NOMO-1 (cell line): ENCODE results near the gene ASB18.

ENCODE experiments used
- DNase-seq, 2 experiments: peaks; one replicate each; lab custom pipeline; 2025; ENCODE audit not compliant: unreplicated experiment in 2 of 2; lab: John Stamatoyannopoulos, UW

ASB18 gene

DNA sequence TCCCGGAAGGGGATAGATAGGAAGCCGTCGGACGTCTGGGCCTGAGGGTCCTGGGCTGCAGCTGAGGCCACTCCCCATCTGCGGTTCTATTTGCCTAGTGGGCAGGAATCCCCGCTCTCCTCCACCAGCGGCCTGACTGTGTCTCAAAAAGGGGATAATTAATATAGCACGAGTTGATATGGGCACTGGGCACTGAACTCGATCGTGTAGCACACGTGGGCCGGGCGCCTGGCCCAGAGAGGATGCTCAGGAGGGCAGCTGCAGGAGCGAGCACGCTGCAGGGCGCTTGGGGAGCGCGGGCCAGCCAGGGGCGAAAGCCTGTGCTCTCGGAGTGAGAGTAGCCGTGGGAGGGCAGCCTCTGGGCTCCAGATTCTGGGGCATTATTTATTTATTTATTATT, 87.3 kb downstream of the ASB18 start:
- no peak for DNase-seq

DNA sequence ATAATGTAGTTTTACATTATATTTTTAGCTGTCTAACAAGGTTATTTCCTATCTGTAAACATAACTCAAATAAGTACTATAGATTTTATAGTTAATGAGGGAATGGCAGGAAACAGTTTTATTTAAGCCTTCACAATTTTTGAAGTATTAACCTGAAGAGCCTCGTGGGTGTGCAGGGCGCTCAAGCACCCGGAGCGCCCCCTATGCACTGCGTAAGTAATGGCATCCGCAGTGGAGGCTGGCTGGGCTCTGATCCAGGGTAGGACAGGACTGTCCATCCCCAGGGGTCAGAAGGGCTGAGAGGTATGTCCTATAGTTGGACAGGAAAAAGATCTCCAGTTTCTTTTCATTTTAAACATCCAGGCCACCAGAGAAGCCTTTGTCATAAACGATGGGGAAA, 87.8 kb downstream of the ASB18 start:
- no peak for DNase-seq

DNA sequence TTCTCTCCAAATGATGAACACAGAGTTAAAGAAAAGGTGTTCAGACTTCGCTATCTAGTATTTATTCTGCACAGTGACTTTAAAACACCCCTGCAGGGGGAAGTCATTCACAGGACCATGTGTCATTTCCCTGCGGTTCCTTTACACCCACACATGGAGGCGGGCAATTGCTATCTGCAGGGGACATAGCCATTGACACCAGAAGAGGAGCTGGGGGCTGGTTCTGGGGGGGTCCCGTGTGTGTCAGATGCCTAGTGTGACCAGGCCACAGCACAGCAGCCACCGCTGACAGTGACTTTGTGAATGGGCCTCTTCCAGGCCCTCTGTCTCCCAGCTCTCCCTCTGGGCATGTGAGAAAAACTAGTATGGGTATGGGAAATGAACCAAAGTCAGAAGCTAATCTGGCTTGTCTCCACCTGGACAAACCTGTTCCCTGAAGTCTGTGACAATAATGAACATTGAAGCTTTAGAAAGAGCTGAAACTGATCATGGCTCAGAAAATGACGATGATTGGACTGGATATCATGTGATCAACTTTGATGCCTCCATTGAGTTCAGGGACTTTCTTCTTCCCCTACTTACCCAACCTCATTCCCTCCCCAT, 88.6 kb downstream of the ASB18 start:
- no peak for DNase-seq

DNA sequence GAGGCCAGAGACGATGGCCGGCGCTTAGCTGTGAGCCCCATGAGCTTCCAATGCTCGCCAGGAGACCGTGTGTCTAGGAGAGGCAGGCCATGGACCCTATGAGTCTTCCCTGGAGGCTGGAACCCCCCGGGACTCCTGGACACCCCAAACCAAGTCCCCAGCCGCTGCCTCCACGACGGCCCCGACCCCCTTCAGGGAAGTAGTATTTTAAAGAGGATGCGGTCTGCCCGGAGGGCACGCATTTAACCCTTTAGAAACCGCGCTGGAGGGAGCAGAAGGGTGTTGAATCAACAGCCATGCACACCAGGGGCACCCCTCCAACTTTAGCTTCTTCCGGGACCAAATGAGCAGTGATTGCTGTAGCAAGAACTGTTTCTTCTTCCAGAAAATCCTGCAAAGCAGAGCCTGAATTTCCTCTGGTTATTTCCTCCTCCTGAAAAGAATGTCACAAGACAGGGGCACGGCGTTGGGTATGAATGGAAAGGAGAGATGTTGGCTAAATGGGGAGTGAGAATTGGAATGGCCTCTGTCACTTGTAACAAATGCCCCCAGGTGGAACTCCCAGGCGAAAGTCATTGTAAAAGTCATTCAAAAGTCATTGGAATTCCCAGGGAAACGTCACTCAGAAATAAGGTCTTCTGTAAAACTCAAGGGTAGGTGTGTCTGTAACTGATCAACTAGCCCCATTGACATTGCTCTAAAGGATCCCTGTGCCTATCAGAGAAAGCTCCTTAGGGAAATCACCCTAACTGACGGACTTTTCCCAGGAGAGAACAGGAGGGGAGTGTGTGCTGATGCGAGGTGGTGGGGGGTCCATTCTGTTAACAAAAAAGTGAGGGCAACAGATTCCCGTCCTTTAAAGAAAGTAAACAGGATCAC, 90.2 kb downstream of the ASB18 start:
- no peak for DNase-seq

DNA sequence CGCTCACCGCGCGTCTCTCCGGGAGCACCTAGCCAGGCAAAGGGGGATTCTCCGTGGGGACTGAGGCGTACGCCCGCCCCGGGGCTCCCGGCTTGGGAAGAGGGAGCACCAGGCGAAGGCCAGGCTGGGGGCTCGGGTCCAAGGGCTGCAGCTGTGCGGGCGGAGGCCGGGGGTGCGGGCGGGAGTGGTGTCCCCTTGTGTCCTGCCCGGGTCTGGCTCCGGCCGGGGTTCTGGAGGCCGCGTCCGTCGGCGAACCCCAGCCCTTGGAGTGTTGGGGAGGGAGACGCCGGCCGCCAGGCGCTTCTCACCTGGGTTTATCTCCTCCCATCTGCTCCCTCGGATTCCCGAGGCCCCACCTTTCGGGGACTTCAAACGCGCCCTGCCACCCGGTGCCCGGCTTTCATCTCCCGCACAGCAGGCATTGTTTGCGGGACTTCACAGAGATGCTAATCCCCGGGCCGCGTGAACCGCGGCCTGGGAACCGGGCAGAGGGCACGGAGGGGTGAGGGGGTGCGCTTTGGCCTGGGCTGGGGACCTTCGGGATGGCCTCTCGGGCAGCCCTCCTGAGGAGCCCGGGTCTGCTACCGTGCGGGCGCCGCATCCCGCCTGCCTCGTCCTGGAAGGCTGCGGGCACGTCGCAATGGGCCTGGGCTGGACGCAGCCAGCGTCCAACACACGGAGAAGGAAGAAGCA, 91.0 kb downstream of the ASB18 start:
- DNase-seq = no peak

DNA sequence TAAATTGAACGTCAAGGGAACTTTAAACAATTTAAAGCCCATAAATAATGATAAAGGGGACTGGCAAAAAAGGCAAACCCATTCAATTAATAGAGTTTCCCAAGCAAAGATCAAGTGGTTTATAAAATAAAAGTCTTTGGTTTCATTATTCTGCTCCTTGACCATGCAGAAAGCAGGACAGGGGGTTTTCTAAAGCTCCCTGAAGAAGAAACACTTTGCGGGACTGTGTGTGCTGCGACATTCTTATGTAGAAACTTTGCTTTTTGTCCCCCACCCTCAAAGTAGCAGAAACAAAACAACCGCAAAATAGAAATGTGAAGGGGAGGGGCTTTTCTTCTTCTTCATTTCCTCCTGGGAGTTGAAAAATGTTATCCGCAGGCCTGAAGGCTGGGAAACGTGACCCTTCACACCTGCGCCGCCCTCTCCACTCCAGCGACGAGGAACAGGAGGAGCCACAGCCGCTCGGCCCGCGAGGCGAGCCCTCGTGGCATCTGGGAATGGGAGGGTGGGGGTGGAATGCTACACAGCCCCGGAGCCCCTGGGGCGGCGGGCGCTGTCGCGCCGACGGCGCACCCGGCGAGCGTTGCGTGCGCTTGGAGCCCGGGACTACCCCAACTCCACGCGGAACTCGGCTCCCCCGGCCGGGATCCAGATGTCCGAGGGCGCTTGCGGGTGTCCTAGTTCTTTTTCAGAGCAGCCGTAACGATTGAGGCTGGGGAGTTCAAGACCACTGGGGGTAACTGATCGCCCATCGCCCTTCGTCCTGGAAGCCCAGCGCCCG, 91.8 kb downstream of the ASB18 start:
- DNase-seq = no peak

DNA sequence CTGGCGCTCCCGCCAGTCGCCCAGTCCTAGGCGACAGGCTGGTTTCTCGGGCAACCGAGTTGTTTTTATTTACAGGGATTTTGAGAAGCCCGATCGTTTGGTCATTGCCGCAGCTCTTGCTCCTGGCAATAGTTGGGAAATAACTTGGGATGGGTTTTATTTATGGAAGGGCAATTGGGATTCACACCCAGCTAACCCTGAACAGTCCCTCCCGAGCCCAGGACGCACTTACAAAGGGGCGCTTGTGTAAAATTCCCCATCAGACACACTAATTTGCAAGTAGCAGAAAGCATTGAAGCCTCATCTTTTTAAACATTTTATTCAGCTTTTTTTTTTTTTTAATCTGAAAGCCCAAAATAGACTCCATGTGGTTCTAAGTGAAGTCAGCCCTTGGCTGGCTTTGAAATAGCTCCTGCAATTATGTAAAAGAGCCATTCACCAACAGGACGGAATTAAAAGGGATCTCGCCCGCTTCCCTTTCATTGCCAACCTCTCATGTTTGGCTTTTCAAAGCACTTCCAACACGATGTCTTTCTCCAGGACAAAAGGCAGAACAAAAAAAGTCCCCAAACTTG, 92.4 kb downstream of the ASB18 start:
- no peak for DNase-seq

DNA sequence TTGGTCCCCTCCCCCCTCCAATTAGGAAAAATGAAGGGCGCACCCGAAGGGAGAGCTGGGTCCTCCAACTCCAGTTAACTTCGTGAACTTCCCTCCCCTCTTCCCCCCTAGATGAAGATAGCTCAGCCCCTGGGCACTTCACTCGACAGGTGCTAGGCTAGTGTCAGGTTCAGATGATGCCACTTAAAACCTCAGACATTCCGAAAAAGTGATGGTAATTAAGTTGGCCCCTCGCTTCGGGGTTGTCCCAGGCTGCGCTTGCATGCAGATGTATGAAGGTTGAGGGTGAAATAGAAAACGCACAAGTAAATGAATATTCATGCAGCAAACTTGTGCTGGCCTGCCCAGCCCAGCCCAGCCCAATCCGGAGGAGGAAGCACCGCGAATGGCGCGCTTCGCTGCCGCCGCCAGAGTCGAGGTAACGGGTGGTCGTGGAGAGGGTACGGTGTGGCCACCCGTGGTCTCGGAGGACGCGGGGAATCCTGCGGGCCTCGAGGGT, 93.0 kb downstream of the ASB18 start:
- DNase-seq = no peak

DNA sequence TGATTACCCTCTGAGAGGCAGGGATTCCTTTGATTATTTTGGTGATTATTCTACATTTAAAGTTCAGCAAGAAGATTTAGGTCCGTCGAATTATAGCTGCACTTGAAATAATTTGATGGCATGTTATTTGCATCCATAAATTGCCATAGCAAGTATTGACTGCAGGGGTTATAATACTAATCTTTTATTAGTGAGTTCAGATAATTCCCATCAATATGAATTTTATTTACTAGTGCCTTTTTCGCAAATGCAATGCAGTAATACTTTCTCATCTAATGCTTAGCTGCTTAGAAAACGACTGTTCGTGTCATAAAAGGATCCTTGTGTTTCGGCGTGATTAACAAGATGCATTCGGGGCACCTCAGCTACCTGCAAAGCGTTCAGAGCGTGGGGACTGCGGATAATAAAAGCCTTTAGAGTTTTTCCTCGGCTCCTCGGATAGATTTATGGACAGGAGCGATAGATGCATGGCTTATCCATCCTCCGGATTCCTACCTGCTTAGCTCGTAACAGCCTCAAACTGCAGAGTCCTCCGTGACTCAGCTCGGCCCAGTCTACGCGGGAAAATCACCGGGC, 93.5 kb downstream of the ASB18 start:
- DNase-seq = no peak

DNA sequence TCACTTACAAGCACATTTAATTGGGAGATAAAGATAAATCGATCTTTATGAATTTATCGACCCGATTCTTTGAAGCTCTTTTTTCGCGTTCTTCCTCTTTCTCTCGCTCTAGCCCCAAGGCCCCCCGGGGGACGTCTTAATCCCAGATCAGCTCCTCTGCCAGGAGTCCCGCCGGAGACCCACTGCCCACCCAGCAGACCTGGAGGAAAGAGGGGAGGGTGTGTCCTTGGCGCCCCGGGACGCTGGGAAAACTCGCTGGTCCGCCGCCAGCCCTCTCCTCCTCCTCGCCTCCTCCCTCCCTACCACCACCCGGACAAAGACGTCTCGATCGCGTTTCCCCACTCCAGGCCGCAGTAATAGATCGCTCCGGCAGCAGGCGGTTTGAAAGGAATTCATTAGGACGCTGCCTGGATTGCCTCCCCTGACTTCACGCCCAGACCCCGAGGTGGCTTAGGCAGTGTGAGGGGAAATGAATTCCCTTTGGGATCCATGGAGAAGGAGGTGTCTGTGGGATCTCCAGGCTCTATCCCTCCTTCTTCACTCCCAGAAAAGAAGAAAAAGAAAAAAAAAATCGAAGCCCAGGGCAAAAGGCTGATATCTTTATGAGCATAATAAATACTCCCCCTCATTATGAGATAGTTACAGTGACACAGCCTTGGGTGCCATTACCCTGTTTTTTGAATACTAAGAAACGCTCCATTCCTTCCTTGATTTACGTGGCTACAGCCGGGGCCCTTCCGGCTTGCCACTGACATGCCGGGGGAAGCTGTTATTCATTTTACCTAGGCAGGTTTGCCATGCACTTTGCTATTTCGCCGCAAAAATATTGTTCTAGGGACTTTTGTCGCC, 94.2 kb downstream of the ASB18 start:
- no peak for DNase-seq

DNA sequence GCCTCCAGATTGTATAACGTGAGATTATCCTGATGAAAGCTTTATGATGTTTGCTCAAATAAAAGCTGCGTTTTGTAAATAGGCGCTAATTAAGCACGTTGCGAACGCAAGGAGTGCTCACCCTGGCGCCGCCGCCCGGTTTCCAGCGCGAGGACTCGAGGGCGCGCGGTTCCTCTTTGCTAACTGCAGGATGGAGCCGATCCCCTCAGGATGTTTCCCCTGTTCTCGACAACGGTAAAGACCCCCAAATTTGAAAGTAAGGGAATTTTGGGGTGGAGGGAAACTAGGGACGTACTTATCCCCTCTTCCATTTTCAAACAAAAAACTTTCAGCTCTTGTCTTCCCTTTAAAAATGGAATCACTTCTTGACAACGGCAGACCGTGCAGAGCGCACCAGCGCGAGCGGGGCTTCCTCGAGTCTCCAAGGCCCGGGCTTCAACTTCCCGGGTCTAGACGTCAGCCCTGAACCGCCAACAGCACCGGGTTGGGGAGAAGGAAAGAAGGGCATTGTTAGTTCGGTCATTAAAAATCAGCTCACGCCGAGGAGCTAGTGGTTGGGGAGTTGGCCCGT, 95.0 kb downstream of the ASB18 start:
- no peak for DNase-seq

DNA sequence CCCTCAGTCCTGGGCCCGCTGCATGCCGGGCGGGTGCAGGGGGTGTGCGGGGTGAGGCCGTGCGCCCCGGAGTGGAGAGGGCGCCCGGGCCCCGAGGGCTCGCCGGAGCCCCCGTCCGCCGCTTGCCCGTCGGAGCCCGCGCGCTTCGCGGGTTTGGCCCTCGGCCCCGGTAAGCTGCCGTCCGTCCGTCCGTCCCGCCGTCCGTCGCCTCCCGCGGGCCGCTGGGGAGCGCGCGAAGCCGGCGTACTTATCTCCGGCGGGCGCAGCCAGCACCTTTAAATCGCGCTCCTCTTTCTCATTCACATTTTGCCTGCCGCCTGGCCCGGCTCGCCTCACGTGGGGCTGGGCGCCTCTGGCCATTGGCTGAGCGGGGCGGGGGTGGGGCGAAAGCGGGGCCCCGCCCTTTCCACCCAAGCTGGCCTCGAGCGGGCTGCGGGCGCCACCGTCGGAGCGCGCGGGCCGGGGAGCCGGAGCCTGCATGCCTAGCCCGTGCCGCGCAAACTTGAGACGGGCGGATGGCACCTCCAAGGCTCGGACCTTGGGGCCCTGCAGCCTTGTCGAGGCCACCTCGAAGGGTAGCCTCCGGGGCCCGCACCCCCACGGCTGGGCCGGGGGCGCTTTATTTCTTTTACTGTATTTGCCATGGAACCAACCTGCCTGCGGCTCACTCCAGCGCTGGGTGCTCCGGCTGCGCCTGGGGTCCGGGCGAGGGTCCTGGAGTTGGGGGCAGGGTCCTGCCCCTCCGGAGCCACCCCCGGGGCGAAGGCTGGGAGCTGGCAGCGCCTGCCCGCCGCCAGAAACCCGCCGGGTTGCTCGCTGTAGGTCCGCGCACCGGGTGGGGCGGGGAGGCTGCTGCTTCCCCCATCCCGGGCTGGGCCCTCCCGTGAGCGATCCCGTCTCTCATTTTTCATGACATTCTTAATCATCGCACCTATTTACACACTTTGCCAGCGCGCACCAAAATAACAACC, 95.8 kb downstream of the ASB18 start, which contains the start of gene GBX2:
Gene GBX2 (minus strand): TSS at position 277 of the 971 bp plus-strand sequence. CDS start 415 bp downstream, outside the sequence.
- DNase-seq = no peak

DNA sequence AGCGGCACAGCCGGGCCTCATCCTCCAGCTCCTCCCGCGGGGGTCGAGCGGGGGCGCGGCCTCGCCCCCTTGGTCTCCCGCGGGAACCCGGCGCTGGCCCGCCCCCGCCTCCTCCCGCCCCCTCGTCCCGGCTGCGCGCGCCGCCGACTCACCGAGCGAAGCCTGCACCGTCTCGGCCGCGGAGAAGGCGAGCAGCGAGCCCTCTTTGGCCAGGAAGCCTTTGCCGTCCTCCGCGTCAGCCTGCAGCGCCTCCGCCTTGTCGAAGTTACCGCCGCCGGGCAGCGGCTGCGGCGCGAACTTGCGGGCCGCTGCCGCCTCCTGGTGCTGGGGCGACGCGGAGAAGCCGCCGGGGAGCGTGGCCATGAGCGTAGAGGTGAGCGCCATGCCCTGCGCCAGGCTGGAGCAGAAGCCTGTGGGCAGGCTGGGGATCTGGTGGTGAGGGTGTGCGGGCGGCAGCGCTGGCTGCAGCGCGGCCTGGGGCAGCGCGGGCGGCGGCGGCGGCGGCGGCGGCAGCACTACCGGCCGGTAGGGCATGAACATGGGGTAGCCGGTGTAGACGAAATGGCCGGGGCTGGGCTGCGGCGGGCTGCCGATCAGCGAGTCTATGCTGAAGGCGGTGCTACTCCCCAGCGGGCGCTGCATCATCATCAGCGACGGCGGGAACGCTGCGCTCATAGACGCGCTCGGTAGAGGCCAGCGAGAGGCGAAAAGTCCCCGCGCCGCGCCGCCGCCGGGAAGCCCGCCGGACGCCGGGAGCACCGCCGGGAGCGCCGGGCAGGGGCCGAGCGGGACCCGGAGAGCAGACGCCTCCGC, 96.7 kb downstream of the ASB18 start:
- no peak for DNase-seq

DNA sequence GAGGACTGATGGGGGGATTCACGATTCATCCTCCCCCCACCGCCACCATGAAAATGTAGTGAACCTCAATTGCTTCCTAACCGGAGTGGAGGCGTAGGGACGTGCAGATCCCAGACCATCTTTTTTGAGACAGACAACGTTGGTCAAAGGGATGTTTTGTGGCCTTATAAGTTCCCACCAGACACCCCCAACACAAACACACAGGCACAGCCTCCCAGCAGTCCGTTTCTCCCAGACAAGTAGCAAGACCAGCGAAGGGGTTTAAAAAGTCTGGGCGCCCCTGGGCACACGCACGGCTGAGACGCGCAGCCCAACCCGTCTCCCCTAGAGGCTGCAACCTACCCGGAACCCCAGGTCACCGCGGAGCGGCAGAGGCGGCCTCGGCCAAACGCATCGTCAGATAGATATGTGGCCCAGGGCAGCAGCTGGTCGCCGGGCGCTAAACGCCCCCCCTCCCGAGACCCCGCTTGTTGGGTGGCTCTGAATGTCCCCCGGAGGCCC, 97.4 kb downstream of the ASB18 start:
- no peak for DNase-seq

DNA sequence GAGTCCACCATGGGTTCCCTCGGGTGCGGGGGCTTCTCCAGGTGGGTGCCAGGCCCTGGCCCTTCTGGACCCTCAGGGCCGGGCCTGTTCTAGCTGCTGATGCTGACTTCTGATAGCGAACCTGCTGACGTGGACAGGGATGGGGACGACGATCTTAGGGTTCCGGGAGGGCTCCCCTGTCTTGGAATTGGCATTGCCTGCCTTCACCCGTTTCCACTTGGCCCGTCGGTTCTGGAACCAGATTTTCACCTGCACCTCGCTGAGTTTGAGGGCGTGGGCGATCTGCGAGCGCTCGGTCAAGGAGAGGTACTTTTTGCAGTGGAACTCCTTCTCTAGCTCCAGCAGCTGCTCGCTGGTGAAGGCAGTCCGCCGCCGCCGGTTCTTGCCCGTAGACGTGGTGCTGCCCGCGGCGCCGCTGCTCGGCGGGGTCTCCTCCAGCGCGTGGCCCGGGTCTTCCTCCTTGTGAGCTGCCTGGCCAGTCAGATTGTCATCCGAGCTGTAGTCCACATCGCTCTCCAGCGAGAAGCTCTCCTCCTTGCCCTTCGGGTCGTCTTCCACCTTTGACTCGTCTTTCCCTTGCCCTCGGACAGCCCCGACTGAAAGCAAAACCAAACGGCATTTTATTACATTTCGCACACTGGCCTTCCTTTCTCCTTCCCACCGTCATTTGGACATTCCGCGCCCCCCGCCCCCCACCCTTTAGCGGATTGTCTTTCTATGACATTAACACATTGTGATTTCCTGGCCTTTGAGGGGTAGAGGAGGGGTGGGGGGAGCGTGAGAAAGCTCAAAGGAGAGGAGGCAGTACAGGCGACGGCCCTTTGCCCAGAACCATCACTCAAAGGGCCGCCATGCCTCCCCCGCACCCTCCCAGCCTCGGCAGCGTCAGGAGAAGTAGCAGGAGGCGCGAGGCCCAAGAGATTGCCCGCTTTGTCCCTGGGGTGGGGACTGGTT, 98.1 kb downstream of the ASB18 start:
- no peak for DNase-seq
